Fibroblast of pulmonary artery (primary cell): ENCODE data around the gene ARL4C.

Experiments
- DNase-seq: peaks from one replicate; pipeline ENCODE4 v3.0.0-alpha.2; 2010; ENCODE audit warnings: low read depth
- H3K4me3 ChIP-seq: replicated peaks from 2 replicates; pipeline ENCODE4 v1.5.1; 2011; ENCODE audit warnings: low read depth, mild to moderate bottlenecking, control low read depth, low read length, moderate library complexity
- TF ChIP-seq, protein P1 (sequence below): IDR thresholded peaks from 2 replicates; pipeline ENCODE4 v1.5.1; 2011; ENCODE audit warnings: mild to moderate bottlenecking, control low read depth, low read length, inconsistent platforms; ENCODE audit errors: missing control alignments

The ARL4C gene

GRCh38 chr2:234476766-234477165 lies 20.1 kb downstream of the ARL4C start:
- no peak overlapping the region for H3K4me3 ChIP-seq
- DNase-seq: no peak
- TF ChIP-seq, protein P1, sequence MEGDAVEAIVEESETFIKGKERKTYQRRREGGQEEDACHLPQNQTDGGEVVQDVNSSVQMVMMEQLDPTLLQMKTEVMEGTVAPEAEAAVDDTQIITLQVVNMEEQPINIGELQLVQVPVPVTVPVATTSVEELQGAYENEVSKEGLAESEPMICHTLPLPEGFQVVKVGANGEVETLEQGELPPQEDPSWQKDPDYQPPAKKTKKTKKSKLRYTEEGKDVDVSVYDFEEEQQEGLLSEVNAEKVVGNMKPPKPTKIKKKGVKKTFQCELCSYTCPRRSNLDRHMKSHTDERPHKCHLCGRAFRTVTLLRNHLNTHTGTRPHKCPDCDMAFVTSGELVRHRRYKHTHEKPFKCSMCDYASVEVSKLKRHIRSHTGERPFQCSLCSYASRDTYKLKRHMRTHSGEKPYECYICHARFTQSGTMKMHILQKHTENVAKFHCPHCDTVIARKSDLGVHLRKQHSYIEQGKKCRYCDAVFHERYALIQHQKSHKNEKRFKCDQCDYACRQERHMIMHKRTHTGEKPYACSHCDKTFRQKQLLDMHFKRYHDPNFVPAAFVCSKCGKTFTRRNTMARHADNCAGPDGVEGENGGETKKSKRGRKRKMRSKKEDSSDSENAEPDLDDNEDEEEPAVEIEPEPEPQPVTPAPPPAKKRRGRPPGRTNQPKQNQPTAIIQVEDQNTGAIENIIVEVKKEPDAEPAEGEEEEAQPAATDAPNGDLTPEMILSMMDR: no peak

DNA sequence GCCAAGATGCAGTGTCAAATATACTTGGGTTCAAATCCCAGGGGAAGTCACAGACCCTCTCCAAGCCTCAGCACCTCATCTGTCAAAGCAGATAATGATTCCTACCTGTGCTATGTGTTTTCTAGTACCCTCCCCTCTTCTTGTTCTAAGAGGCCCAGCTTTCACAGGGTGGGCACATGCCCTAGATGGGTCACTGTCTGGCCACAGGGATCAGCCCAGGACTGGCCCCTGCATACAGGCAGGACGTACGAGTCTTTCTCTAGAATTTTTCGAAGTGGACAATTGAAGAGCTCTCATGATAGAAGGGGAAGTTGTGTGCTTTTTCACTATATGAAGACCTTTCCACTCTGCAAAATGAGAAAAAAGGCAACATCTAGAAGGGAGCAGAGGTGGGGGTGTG lies 22.2 kb downstream of the ARL4C start:
- H3K4me3 ChIP-seq: no peak overlapping the region
- no peak for DNase-seq
- TF ChIP-seq, protein P1: no peak

GRCh38 chr2:234472155-234472554 lies 24.7 kb downstream of the ARL4C start:
- DNase-seq: no peak
- TF ChIP-seq, protein P1: no peak
- no peak overlapping the region for H3K4me3 ChIP-seq

DNA sequence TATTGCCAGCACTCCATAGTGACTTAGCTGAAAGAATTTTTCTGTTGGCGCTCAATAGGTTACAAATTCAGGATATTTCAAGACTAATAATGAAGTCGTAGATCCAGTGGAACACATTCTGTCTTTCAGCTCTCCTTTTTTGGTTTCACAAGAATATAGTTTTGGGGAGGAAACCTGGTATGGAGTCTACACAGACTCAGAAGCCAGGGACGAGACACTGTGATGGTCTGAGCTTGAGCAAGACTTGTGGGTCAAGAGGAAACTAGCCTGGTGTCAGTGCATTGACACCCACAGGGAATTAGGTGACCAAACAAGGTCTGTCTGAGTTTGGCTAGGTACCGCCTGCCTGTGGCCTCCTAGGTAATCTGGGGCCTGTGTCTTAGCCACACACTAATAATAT lies 26.9 kb downstream of the ARL4C start:
- DNase-seq: no peak
- TF ChIP-seq, protein P1: no peak
- no peak overlapping the region for H3K4me3 ChIP-seq

GRCh38 chr2:234469251-234469845 lies 27.5 kb downstream of the ARL4C start:
- no peak for DNase-seq
- TF ChIP-seq, protein P1: no peak
- H3K4me3 ChIP-seq: no peak overlapping the region

GRCh38 chr2:234468503-234468902 lies 28.4 kb downstream of the ARL4C start:
- no peak overlapping the region for H3K4me3 ChIP-seq
- no peak for DNase-seq
- TF ChIP-seq, protein P1: no peak

- no peak overlapping the region for H3K4me3 ChIP-seq
- peak; percentile 22 for DNase-seq
- TF ChIP-seq, protein P1: no peak
These were observed 29.6 kb downstream of the ARL4C start for GRCh38 chr2:234467289-234467688.
